Spleen (tissue), 11 donors: ENCODE measurements around the gene PLXNA3. TPM values are rescaled to one million over a fixed set of nuclear protein-coding genes. Genes with fewer than 3 reads are reported as not detected.

Experiments used
- DNase-seq: peaks from one replicate; pipeline ENCODE4 v3.0.0-alpha.2; 2020
- H3K27ac ChIP-seq, 8 donors: fragments of 200-600 bp; sonication (generic) in 7 of 8; 1 replicate in 4 of 8; 2 replicates in 4 of 8; pipeline versions ENCODE4 v1.5.0 to v1.8.0; 2016 to 2021; ENCODE audit warnings: inconsistent platforms in 4 of 8, mild to moderate bottlenecking in 4 of 8, moderate library complexity in 1 of 8
- H3K27me3 ChIP-seq, 7 donors: fragments of 200-600 bp; sonication (generic) in 6 of 7; replicated peaks in 1 of 7; 1 replicate in 4 of 7; 2 replicates in 3 of 7; pipeline versions ENCODE4 v1.5.0 to v1.8.0; 2016 to 2021; ENCODE audit warnings: inconsistent platforms in 3 of 7, mild to moderate bottlenecking in 1 of 7
- H3K36me3 ChIP-seq, 6 donors: fragments of 200-600 bp; sonication (generic) in 5 of 6; 1 replicate in 4 of 6; 2 replicates in 2 of 6; pipeline versions ENCODE4 v1.5.0 to v1.8.0; 2016 to 2021; ENCODE audit warnings: inconsistent platforms in 2 of 6
- H3K4me1 ChIP-seq, 6 donors: fragments of 200-600 bp; sonication (generic) in 5 of 6; 1 replicate in 3 of 6; 2 replicates in 3 of 6; pipeline versions ENCODE4 v1.5.0 to v1.8.0; 2016 to 2021; ENCODE audit warnings: inconsistent platforms in 3 of 6
- H3K4me3 ChIP-seq, 8 donors: fragments of 200-600 bp; sonication (generic) in 7 of 8; 1 replicate in 4 of 8; 2 replicates in 4 of 8; pipeline versions ENCODE4 v1.5.0 to v1.8.0; 2016 to 2021; ENCODE audit warnings: inconsistent platforms in 4 of 8, mild to moderate bottlenecking in 4 of 8, moderate library complexity in 2 of 8
- H3K9me3 ChIP-seq, 8 donors: fragments of 200-600 bp; sonication (generic) in 7 of 8; 1 replicate in 4 of 8; 2 replicates in 4 of 8; pipeline versions ENCODE4 v1.5.0 to v1.8.0; 2016 to 2021; ENCODE audit warnings: inconsistent platforms in 4 of 8
- POLR2A ChIP-seq, 3 donors: fragments of 450-650 bp; IDR thresholded peaks; one replicate each; pipeline ENCODE4 v1.5.1; 2017; ENCODE audit warnings: antibody characterized with exemption in 3 of 3, mild to moderate bottlenecking in 1 of 3
- POLR2AphosphoS5 ChIP-seq, 3 donors: sonication (generic); formaldehyde crosslinking; IDR thresholded peaks; one replicate each; pipeline ENCODE4 v1.5.1; 2017; ENCODE audit warnings: antibody characterized with exemption in 3 of 3
- WGBS, 5 donors: extraction: QIAGEN DNeasy Blood & Tissue Kit in 3 of 5; methylation state at CpG; one replicate each; pipeline versions ENCODE4 v1.1.5 to v1.1.7; 2013 to 2018; 5-methylcytosine and 5-hydroxymethylcytosine counted together
- intact Hi-C: fragments of 100-400 bp; cut with DNase I; formaldehyde crosslinking; loops from one replicate; pipeline ENCODE4 v1.15.0; 2023; ENCODE audit warnings: low total_unique reads
- polyA plus RNA-seq, 3 donors: library from polyadenylated mRNA; stranded (reverse); fragments of 200-250 nt; gene quantifications; one replicate each; pipeline ENCODE4 v1.2.1, GENCODE V29; 2013
- total RNA-seq, 7 donors: library from RNA; depleted of rRNA in 3 of 7; stranded (reverse); fragments of >200 nt in 3 of 7; fragmentation: NEBNext Ultra II Directional in 4 of 7; extraction: Animal tissue kit (Norgen Biotek cat#: 25700) in 4 of 7; gene quantifications; one replicate each; pipeline versions ENCODE4 v1.1.0 to v1.2.1, GENCODE V29; 2016 to 2021
- TF ChIP-seq, protein P1 (sequence below), 11 experiments: fragments of 200-600 bp in 7 of 11; fragments of 450-650 bp in 4 of 11; sonication (generic) in 4 of 11; IDR thresholded peaks in 8 of 11; conservative IDR thresholded peaks in 3 of 11; 1 replicate in 7 of 11; 2 replicates in 4 of 11; pipeline versions ENCODE4 v1.4.0 to v1.8.0; 2016 to 2021; ENCODE audit warnings: antibody characterized with exemption in 11 of 11, inconsistent platforms in 4 of 11, mild to moderate bottlenecking in 1 of 11
- donor health status: healthy with polysubstance abuse.
- donor health status: DM: no; HTN: no; CAD: no; lungs with moderate emphysema.
- donor health status: DM: no; HTN: no; CAD: no.
- donor health status: Bipolar disorder and iron deficiency.
- donor health status: healthy.
- donor health status: DM: no; HTN: no; CAD: no.
- donor health status: DM: yes; HTN: yes; CAD: no.

The PLXNA3 gene
- total and polyA plus RNA-seq, 10 donors = 2.5 to 46.8 (median 14.7) TPM

DNA sequence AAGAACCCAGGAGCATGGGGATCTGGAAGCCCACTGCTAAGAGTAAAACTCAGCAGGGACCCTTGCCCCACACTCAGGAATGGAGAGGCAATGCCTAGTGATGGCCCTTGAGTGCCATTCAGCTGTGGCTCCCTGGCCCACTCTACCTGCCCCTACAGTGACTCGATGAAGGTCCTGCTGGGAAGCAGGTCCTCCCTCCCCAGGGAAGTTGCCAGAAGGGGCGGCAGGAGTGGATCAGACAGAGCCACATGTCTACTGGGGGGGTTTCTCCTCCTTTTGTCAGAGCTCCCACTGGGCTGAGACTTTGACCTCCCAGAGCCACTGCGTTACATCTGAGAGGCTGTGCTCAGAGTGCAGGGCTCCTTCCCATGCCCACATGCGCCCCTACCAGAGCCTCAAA is 31.1 kb downstream of the PLXNA3 start:
- Histone ChIP-seq H3K27me3 (no peaks in the 10 kb centered on the region), H3K36me3 (peaks cover 0 to 28% (median 0%) of the 10 kb centered on the region in 6 donors), H3K9me3 (no peaks in the 10 kb centered on the region), H3K4me3 (peak overlapping the region in 3 of 8 donors; percentile 50 to 78 (median 51)), H3K27ac (peak overlapping the region in 4 of 8 donors; percentile 91 to 96 (median 96)), H3K4me1 (peaks cover 0 to 59% (median 38%) of the 10 kb centered on the region in 6 donors)
- intact Hi-C loops = no loop called here
- peak; percentile 70 for DNase-seq
- WGBS, 5 donors = 85 to 94% (median 94%) methylated on average over 3 to 4 of the region's 4 CpGs; no CpG with 5 or more reads in 1 of the 5 donors
- no peak for TF ChIP-seq POLR2AphosphoS5 (IDR thresholded peaks at IDR 0.05)

GRCh38 chrX:154490021-154490413 is 31.9 kb downstream of the PLXNA3 start:
- no peaks in the 10 kb centered on the region for H3K27me3 ChIP-seq
- H3K27ac ChIP-seq = peak overlapping the region; percentile 77 to 96 (median 92)
- H3K36me3 ChIP-seq = peaks cover 0 to 20% (median 0%) of the 10 kb centered on the region in 6 donors
- H3K4me3 ChIP-seq = peak overlapping the region; percentile 35 to 78 (median 50)
- no peak for TF ChIP-seq POLR2A (IDR thresholded peaks at IDR 0.05)
- TF ChIP-seq, protein P1, sequence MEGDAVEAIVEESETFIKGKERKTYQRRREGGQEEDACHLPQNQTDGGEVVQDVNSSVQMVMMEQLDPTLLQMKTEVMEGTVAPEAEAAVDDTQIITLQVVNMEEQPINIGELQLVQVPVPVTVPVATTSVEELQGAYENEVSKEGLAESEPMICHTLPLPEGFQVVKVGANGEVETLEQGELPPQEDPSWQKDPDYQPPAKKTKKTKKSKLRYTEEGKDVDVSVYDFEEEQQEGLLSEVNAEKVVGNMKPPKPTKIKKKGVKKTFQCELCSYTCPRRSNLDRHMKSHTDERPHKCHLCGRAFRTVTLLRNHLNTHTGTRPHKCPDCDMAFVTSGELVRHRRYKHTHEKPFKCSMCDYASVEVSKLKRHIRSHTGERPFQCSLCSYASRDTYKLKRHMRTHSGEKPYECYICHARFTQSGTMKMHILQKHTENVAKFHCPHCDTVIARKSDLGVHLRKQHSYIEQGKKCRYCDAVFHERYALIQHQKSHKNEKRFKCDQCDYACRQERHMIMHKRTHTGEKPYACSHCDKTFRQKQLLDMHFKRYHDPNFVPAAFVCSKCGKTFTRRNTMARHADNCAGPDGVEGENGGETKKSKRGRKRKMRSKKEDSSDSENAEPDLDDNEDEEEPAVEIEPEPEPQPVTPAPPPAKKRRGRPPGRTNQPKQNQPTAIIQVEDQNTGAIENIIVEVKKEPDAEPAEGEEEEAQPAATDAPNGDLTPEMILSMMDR (IDR thresholded peaks at IDR 0.05 in 8 of 11, conservative IDR thresholded peaks at IDR 0.05 in 3 of 11) = no peak
- no peak for TF ChIP-seq POLR2AphosphoS5 (IDR thresholded peaks at IDR 0.05)
- intact Hi-C loops = no loop called here
- peaks cover 0 to 51% (median 31%) of the 10 kb centered on the region in 6 donors for H3K4me1 ChIP-seq
- DNase-seq = no peak
- WGBS, 5 donors = 0 to 38% (median 9%) methylated on average over 2 to 19 of the region's 19 CpGs; no CpG with 5 or more reads in 1 of the 5 donors
- H3K9me3 ChIP-seq = no peaks in the 10 kb centered on the region

GRCh38 chrX:154490414-154491083 is 32.5 kb downstream of the PLXNA3 start, which contains the start of gene SLC10A3:
Gene SLC10A3, minus strand, starts transcription at chrX:154490629. Its CDS starts 1,689 bp downstream, at chrX:154488940.
- Histone ChIP-seq H3K27ac (peak within 1 kb of the TSS; percentile 77 to 96 (median 92)), H3K4me1 (peaks cover 0 to 46% (median 26%) of the 10 kb centered on the region in 6 donors), H3K9me3 (no peaks in the 10 kb centered on the region), H3K36me3 (peaks cover 0 to 16% (median 0%) of the 10 kb centered on the region in 6 donors), H3K27me3 (no peaks in the 10 kb centered on the region), H3K4me3 (peak within 1 kb of the TSS; percentile 35 to 78 (median 50))
- WGBS, 5 donors = 0 to 52% (median 1%) methylated on average over 1 to 70 of the region's 71 CpGs
- peak; percentile 97 for DNase-seq
- intact Hi-C loops = no loop called here
- TF ChIP-seq, protein P1 (IDR thresholded peaks at IDR 0.05 in 8 of 11, conservative IDR thresholded peaks at IDR 0.05 in 3 of 11) = peak in 3 of 11 experiments; percentile 9 to 19 (median 11)
- TF ChIP-seq POLR2AphosphoS5 (IDR thresholded peaks at IDR 0.05) (peak; percentile 91 to 94 (median 94)), POLR2A (IDR thresholded peaks at IDR 0.05) (peak in 2 of 3 donors; percentile 23 to 67)

- Histone ChIP-seq H3K4me1 (peaks cover 0 to 11% (median under 1%) of the 10 kb centered on the region in 6 donors), H3K27me3 (no peaks in the 10 kb centered on the region), H3K9me3 (no peaks in the 10 kb centered on the region), H3K27ac (no peak overlapping the region), H3K4me3 (no peak overlapping the region), H3K36me3 (no peaks in the 10 kb centered on the region)
- WGBS, 5 donors = 66 to 88% (median 76%) methylated on average over 3 of the region's 3 CpGs
- DNase-seq = no peak
- intact Hi-C loops = no loop called here
- TF ChIP-seq POLR2AphosphoS5 (IDR thresholded peaks at IDR 0.05) (no peak), POLR2A (IDR thresholded peaks at IDR 0.05) (no peak)
- TF ChIP-seq, protein P1 (IDR thresholded peaks at IDR 0.05 in 8 of 11, conservative IDR thresholded peaks at IDR 0.05 in 3 of 11) = no peak
Observed at GRCh38 chrX:154494715-154495114, 36.6 kb downstream of the PLXNA3 start.
